ENCODE data around the gene CARS2. TPM values are rescaled to one million over a fixed set of nuclear protein-coding genes. Genes with fewer than 3 reads are reported as not detected.
"Not testable (repeated sequence)": the region's sequence is repeated elsewhere in the genome, so short reads cannot be mapped to it uniquely, and the experiment has no call there.

Gene CARS2
- total RNA-seq, 3 donors from 2014 or later, result 39.8 to 71.4 (median 56.4) TPM

- no peaks in the 10 kb centered on the region for H3K9me3 ChIP-seq
- no peak for ATAC-seq
- no peaks in the 10 kb centered on the region for H3K4me1 ChIP-seq (ENCODE audit: low read depth)
- H3K36me3 ChIP-seq (ENCODE audit: low read depth), result peaks cover 8% of the 10 kb centered on the region
- DNase-seq, result no peak
- no peak for TF ChIP-seq CTCF (IDR thresholded peaks at IDR 0.05)
- H3K4me3 ChIP-seq, result no peak overlapping the region
- intact Hi-C loops (cut with DNase I, micrococcal nuclease), result no loop called here
Observed at GRCh38 chr13:110634558-110634957, 71.4 kb downstream of the CARS2 start.

- peaks cover 8% of the 10 kb centered on the region for H3K36me3 ChIP-seq (ENCODE audit: low read depth)
- ATAC-seq, result no peak
Observed at GRCh38 chr13:110633776-110634175, 72.1 kb downstream of the CARS2 start.

GRCh38 chr13:110632255-110632654, 73.7 kb downstream of the CARS2 start:
- H3K4me1 ChIP-seq (ENCODE audit: low read depth); DNase-seq; H3K9me3 ChIP-seq; H3K4me3 ChIP-seq; H3K36me3 ChIP-seq (ENCODE audit: low read depth); ATAC-seq; intact Hi-C loops (cut with DNase I, micrococcal nuclease): not testable (repeated sequence)

More at GRCh38 chr13:110633776-110634175, 72.1 kb downstream of the CARS2 start:
- intact Hi-C loops (cut with DNase I, micrococcal nuclease), result no loop called here
- no peaks in the 10 kb centered on the region for H3K4me1 ChIP-seq (ENCODE audit: low read depth)
- no peak for DNase-seq
- H3K4me3 ChIP-seq, result no peak overlapping the region
- no peak for TF ChIP-seq CTCF (IDR thresholded peaks at IDR 0.05)
- H3K9me3 ChIP-seq, result no peaks in the 10 kb centered on the region

- no peak for ATAC-seq
- peaks cover 10% of the 10 kb centered on the region for H3K4me1 ChIP-seq (ENCODE audit: low read depth)
- intact Hi-C loops (cut with DNase I, micrococcal nuclease), result no loop called here
Observed at GRCh38 chr13:110630566-110631119, 75.3 kb downstream of the CARS2 start.

GRCh38 chr13:110629735-110630134, 76.2 kb downstream of the CARS2 start:
- intact Hi-C loops (cut with DNase I, micrococcal nuclease), result no loop called here
- H3K4me3 ChIP-seq, result no peak overlapping the region
- no peaks in the 10 kb centered on the region for H3K36me3 ChIP-seq (ENCODE audit: low read depth)
- H3K9me3 ChIP-seq, result no peaks in the 10 kb centered on the region
- peaks cover 17% of the 10 kb centered on the region for H3K4me1 ChIP-seq (ENCODE audit: low read depth)
- DNase-seq (no peak), ATAC-seq (no peak)
- no peak for TF ChIP-seq CTCF (IDR thresholded peaks at IDR 0.05)

More at GRCh38 chr13:110630566-110631119, 75.3 kb downstream of the CARS2 start:
- Histone ChIP-seq H3K9me3 (no peaks in the 10 kb centered on the region), H3K36me3 (ENCODE audit: low read depth) (no peaks in the 10 kb centered on the region), H3K4me3 (no peak overlapping the region)
- no peak for TF ChIP-seq CTCF (IDR thresholded peaks at IDR 0.05)
- DNase-seq, result no peak

GRCh38 chr13:110628952-110629701, 76.8 kb downstream of the CARS2 start:
- no peak overlapping the region for H3K4me3 ChIP-seq
- ATAC-seq, result no peak
- peaks cover 17% of the 10 kb centered on the region for H3K4me1 ChIP-seq (ENCODE audit: low read depth)
- H3K36me3 ChIP-seq (ENCODE audit: low read depth), result no peaks in the 10 kb centered on the region
- no peak for TF ChIP-seq CTCF (IDR thresholded peaks at IDR 0.05)
- H3K9me3 ChIP-seq, result no peaks in the 10 kb centered on the region
- intact Hi-C loops (cut with DNase I, micrococcal nuclease), result no loop called here
- DNase-seq, result no peak

All from mucosa of descending colon (tissue), 3 donors.